ENCODE results near the gene TMEM38B.
"Not testable (repeated sequence)": the region's sequence is repeated elsewhere in the genome, so short reads cannot be mapped to it uniquely, and the experiment has no call there.

Gene TMEM38B

DNA sequence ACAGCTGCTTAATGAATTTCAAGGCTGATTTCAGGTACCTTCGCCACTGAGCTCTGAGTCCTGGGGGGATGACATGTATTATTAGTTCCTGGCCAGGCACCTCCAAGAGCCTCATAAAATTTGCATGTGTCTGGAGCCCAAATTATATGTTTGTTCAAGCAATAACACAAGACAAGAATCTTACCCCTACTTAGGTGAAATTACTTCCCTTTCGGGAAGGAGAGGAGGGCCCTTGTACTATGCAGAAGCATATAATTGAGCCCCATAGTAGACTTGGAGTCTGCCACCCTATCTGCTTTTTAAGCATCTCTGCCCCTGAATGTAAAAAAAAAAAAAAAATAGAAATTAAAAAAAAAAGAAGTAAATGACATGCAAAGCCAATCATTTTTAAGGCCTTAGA is 13.0 kb upstream of the TMEM38B start:
- DNase-seq (ENCODE audit: low read depth, low spot score): no peak

GRCh38 chr9:105681724-105682123 is 12.6 kb upstream of the TMEM38B start:
- DNase-seq (ENCODE audit: low read depth, low spot score): no peak

DNA sequence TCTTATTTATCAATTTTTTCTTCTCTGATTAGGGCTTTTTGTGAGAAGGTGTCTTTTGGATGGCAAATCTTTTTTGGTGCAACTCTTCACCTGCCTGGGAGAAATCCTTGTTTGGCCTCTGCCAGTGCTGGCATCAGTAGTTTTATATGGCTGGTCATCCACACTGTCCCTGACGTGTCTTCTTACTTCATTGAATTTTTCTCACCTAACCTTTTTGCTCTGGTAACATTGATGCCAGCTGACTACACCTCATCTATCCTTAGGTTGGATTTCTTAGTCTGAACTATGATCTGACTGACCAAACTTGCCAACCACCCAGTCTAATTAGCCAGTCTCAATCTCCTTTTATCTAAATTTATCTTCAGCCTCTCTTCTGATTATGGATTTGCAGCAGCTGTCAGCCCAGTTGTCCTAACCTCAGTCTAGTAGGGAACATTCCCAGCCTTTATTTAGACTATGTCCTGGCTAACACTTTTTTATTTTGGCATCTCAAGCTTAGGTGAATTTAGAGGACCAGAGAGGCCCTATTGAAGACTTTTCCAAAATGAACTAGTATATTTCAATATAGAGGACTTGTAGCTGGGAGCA is 10.6 kb upstream of the TMEM38B start:
- no peak for DNase-seq (ENCODE audit: low read depth, low spot score)

- DNase-seq (ENCODE audit: low read depth, low spot score): no peak
Measured at GRCh38 chr9:105686936-105687335, 7.4 kb upstream of the TMEM38B start.

GRCh38 chr9:105690742-105691141 is 3.6 kb upstream of the TMEM38B start:
- DNase-seq (ENCODE audit: low read depth, low spot score): no peak

DNA sequence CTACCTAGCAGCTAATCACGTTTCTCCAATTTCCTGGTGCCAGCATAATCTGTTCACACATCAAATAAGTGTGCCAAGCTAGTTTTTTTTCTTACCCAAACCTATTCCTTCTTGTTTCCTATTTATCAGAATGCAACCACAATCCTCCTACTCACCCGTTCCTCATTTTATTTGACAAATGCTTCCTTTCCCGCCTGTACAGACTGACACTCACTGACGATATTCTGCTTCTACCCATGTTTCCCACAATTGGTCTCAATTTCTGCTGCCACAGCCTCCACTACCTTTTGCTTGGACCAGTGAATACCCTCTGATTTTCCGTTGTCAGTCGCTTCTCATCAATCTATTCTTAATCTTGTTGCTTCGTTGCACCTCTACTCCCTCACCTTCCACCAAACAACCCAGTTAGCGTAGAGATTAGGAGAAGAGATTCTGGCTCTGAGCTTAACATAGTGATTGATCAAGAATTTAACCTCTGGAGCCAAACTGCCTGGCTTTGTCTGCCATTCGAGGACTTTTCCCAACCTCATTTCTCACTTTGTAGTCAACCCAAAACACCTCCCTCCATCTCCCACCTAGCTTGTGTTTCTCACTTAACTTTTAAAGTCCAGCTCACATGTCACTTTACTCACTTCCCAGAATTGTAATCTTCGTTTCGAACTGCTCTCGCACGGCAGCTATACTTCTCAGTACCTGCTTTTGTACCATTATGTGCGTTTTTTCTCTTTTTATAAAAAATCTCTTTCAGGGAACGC is 729 bp upstream of the TMEM38B start:
- no peak for DNase-seq (ENCODE audit: low read depth, low spot score)

GRCh38 chr9:105694848-105695581 is 674 bp downstream of the TMEM38B start:
- peak; percentile 9 for DNase-seq (ENCODE audit: low read depth, low spot score)

- no peak for DNase-seq (ENCODE audit: low read depth, low spot score)
Measured at GRCh38 chr9:105696219-105696793, 2.0 kb downstream of the TMEM38B start.

- no peak for DNase-seq (ENCODE audit: low read depth, low spot score)
Measured at GRCh38 chr9:105697871-105698270, 3.5 kb downstream of the TMEM38B start.

DNA sequence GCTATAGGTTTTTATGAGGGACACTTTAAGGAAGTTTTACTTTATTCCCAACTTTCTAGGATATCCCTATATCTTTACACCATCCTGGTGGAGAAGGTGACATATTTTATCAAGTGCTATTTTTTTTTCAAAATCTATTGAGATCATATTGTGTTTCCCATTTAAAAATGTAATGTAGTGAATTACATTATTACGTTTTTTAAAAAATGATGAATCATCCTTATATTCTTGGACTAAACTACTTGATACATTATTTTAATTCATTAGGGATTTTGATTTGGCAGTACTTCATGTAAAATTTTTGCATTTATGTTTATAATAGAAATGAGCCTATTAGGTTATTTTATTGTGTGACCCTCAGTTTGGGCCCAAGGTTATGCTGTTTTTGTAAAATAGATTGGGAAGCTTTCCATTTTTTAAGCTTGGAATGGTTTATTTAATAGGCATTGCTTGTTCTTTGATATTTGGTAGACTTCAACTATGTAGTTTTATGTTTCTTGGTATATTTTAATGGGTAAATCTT is 4.1 kb downstream of the TMEM38B start:
- no peak for DNase-seq (ENCODE audit: low read depth, low spot score)

- DNase-seq (ENCODE audit: low read depth, low spot score): no peak
Measured at GRCh38 chr9:105700668-105701067, 6.3 kb downstream of the TMEM38B start.

GRCh38 chr9:105701145-105701544 is 6.8 kb downstream of the TMEM38B start:
- DNase-seq (ENCODE audit: low read depth, low spot score): no peak

GRCh38 chr9:105702207-105702606 is 7.9 kb downstream of the TMEM38B start:
- no peak for DNase-seq (ENCODE audit: low read depth, low spot score)

- not testable (repeated sequence) for DNase-seq (ENCODE audit: low read depth, low spot score)
Measured at GRCh38 chr9:105703638-105704037, 9.3 kb downstream of the TMEM38B start.

GRCh38 chr9:105706156-105706555 is 11.8 kb downstream of the TMEM38B start:
- no peak for DNase-seq (ENCODE audit: low read depth, low spot score)

GRCh38 chr9:105708405-105708804 is 14.1 kb downstream of the TMEM38B start:
- DNase-seq (ENCODE audit: low read depth, low spot score): no peak

DNA sequence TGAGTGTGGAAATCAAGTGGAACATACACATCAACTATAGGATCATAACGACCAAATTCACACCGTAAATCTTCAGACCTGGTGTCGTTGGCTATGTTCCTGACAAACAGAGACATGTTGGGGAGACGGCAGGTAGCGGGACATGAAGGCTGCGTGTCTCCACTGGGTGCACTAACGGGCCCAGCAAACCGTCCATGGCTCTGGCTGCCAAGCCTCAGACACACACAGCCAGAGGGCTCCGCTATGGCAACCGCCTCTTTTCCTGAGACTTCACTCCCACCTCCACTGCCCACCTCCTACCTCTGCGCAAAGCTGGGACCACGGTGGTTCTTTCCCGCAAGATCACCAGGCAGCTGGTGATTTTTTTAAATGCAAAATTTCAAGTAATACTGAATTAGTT is 16.3 kb downstream of the TMEM38B start:
- DNase-seq (ENCODE audit: low read depth, low spot score): no peak

GRCh38 chr9:105711867-105712266 is 17.5 kb downstream of the TMEM38B start:
- no peak for DNase-seq (ENCODE audit: low read depth, low spot score)

DNA sequence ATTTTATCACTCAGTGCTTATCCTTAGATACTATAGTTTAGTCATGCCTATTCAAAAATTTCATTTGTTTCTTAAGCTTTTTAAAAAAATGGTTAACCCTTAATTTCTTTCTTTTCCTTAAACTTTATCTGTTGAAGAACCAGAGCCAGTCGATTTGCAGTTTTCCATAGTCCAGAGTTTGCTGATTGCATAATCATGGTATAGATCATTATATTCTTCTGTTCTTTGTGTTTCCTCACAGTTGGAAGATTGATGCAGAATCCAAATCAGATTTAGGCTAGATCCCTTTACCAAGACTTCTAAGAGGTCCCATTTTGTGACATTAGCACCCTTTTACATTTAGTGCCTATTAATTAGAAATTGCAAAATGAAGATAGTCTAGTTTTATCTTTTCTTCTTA is 18.0 kb downstream of the TMEM38B start:
- no peak for DNase-seq (ENCODE audit: low read depth, low spot score)

DNA sequence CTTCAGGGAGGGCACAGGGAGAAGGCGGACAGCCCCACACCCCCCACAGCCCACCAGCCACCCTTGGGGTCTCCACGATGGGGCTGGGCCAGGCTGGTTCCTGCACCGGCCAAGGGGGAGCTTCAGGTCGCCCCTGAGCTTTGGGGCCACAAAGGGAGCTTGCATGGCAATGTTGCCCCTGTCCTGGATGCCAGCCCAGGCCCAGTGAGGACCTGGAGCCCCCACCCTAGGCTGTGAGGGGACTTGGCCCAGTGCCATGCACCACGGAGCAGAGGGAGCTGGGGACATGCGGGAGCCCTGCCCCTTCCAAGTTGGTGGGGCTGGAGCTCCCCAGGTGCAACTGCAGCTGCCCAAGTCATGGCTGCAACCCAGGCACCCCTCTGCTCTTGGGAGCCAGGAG is 18.4 kb downstream of the TMEM38B start:
- no peak for DNase-seq (ENCODE audit: low read depth, low spot score)

DNA sequence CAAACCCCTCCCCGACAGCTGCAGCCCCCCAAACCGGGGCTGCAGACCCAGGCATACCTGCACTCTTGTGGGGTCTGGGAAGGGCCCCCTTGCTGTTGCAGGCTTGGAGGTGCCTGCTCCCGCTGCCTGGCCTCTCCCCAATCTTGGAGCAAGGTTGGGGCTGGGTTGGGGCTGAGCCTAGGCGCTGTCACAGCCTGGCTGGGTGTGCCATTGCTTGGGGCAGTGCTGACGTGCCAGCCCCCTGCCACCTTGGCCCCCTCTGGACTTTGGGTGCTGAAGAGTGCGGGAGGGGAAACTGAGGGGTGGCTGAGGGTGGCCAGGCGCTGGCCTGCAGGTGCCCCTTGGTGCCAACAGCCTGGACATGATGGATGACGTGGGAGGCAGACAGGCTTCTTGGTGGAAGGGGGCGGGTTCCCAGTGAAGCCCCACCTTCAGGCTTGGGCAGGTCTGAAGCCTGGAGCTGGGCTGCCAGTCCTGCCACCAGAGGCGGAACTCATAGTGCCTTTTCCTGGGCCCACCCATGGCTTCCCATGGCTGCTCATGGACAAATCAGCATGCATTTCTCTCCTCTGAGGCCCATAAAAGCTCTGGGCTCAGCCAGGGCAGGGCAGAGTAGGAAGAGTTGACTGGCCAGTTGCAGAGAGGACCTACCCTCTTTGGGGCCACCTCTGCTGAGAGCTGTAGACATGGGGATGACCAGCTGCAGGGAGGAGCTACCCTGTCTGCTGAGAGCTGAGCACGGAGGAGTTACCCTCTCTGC is 19.1 kb downstream of the TMEM38B start:
- no peak for DNase-seq (ENCODE audit: low read depth, low spot score)

- DNase-seq (ENCODE audit: low read depth, low spot score): no peak
Measured at GRCh38 chr9:105714020-105714331, 19.6 kb downstream of the TMEM38B start.

Measured in activated CD4-positive, CD25-positive, alpha-beta regulatory T cell treated with anti-CD3 and anti-CD28 coated beads, Interleukin-2, amount 50 U/mL, for 16 hours (primary cell).